NCI-H128 (cell line): Measurements from ENCODE around the gene MAN2C1.
"Not testable (repeated sequence)": the region's sequence is repeated elsewhere in the genome, so short reads cannot be mapped to it uniquely, and the experiment has no call there.

Experiments used
- DNase-seq: peaks from one replicate; lab custom pipeline; 2025; ENCODE audit not compliant: unreplicated experiment; lab: John Stamatoyannopoulos, UW

The MAN2C1 gene

DNA sequence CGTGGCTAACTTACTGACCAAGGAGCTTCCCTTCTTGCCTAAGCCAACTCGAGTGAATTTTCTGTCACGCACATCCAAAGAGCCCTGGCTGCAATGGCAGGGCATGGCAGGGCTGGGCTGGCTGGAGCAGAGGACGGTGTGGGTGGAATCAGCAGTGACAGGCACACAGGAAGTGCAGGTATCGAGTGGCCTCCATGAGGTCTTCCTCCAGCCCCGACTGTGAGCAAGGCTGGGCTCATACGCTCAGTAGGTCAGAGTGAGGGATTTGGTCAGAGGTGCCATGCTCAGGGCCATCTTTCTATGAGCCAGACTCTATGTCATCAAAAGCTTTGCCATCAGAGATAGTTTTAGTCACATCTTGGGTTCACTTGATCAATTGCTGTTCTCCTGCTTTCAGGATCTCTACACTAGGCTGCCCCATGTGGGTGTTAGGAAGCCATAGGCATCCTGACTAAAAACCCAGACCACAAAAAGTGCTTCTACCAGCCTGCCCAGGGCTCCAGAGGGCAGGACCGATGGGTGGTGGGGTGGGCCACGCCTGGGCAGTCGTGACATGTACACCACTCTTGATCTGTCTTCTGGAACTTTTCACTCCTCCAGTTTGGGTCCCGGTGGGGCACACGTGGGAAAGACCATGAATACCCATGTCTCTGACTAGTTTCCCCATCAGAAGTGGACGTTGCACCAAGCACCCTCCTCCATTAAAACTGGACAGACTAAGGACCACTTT lies 55.1 kb downstream of the MAN2C1 start:
- DNase-seq, result no peak

DNA sequence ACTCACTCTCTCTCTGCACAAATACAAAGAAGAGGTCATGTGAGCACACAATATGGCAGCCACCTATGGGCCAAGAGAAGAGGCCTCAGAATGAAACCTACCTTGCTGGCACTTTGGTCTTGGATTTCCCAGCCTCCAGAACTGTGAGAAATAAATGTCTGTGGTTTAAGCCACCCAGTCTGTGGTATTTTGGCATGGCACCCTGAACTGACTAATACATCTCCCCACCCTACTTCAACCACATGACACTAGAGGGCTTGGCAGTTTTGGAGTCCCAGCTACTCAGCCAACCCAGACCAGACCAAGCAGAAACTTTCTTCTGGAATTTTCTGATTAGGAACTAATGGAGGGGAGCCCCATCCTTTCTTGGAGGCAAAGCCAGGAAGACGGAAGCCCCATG lies 55.9 kb downstream of the MAN2C1 start:
- DNase-seq, result not testable (repeated sequence)

DNA sequence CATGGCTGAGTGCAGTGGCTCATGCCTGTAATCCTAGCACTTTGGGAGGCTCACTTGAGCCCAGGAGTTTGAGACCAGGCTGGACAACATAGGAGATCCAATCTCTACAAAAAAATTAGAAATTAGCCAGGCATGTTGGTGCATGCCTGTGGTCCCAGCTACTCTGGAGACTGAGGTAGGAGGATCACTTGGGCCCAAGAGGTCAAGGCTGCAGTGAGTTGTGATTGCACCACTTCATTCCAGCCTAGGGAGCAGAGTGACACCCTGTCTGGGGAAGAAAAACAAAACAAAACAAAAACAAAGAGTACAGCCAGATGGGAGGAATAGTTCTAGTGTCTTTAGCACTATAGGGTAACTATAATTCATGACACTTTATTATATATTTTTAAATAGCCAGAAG lies 58.7 kb downstream of the MAN2C1 start:
- no peak for DNase-seq

DNA sequence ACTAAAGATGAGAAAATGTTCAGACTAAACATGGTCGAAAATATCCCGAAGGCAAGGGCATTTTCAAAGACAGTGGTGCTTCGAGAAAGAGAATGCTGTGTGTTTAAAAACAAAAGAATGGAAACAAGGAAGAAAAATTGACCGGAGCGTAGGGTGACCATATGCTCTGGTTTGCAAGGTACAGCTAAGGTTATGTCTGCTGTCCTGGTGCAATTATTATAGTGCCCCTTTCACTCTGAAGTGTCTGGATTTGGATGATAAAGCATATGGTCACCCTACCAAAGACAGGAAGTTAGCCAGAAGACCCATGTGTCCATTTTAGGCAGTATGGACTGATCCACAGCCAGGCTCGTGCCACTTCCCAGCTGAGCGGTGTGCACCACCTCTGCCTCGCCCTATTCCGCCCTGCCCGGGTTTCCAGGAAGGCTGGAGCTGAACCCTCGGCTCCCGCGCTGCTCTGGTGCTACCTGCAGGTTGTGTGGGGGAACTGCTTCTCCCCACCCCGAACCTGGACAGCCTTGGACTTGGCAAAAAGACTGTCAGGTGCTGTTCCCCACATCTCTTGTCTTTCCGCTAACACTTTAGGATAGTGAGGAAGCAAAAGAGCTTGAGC lies 60.5 kb downstream of the MAN2C1 start:
- no peak for DNase-seq

DNA sequence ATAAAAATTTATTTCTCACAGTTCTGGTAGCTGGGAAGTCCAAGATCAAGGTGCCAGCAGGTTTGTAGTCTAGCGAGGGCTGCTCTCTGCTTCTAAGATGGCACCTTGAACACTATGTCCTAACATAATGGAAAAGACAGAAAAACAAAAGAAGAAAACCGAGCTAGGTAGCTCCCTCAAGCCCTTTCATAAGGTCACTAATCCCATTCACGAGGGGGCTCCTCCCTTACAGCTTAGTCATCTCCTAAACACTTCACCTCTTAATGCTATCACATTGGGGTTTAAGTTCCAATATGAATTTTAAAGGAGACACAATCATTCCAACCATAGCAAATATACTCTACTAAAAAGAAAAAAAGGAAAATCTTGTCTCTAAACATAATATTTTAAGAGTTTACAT lies 62.2 kb downstream of the MAN2C1 start:
- no peak for DNase-seq
